IMR-90 (cell line): ENCODE measurements around the gene LRP6. TPM values are rescaled to one million over a fixed set of nuclear protein-coding genes. Genes with fewer than 3 reads are reported as not detected.

Experiments
- ATAC-seq: fragments of 200-7000 bp; cut with Tn5 transposase; 2 replicates; pipeline ENCODE4 v1.9.1; 2020; ENCODE audit warnings: low read depth, mild to moderate bottlenecking, moderate library complexity
- BruUV-seq: library from RNA; stranded (reverse); fragments of 400-500 nt; replicated peaks from 2 replicates; lab custom pipeline; 2021; lab: Mats Ljungman, UMichigan
- CTCF ChIA-PET: fragments of 300-600 bp; formaldehyde crosslinking; extraction: SDS; loops from one replicate; lab custom pipeline; 2021; ENCODE audit warnings: antibody characterized with exemption; lab: Yijun Ruan, JAX
- POLR2A ChIA-PET: fragments of 300-600 bp; sonication (Branson Sonifier 250); formaldehyde crosslinking; loops from one replicate; lab custom pipeline; 2022; ENCODE audit warnings: antibody characterized with exemption; ENCODE audit not compliant: unreplicated experiment; lab: Charles Lee
- DNase-seq: peaks from one replicate; pipeline ENCODE4 v3.0.0; 2013
- H2AFZ ChIP-seq: replicated peaks from 2 replicates; pipeline ENCODE3; 2013; ENCODE audit warnings: low read length, mild to moderate bottlenecking; ENCODE audit not compliant: poor library complexity
- H2AK5ac ChIP-seq: 2 replicates; pipeline ENCODE4 v1.6.1; 2013; ENCODE audit warnings: low read depth, low read length, inconsistent platforms
- H2AK9ac ChIP-seq: replicated peaks from 2 replicates; pipeline ENCODE3; 2013; ENCODE audit warnings: mild to moderate bottlenecking, low read depth, low read length, moderate library complexity; ENCODE audit not compliant: poor library complexity
- H2BK120ac ChIP-seq: 2 replicates; pipeline ENCODE4 v1.6.1; 2013; ENCODE audit warnings: low read depth, low read length, inconsistent platforms
- H2BK15ac ChIP-seq: 3 replicates; pipeline ENCODE4 v1.6.1; 2013; ENCODE audit warnings: low read depth, low read length, inconsistent platforms
- H2BK20ac ChIP-seq: 2 replicates; pipeline ENCODE4 v1.6.1; 2013; ENCODE audit warnings: low read depth, mild to moderate bottlenecking, inconsistent platforms, low read length, moderate library complexity
- H2BK5ac ChIP-seq: 2 replicates; pipeline ENCODE4 v1.6.1; 2013; ENCODE audit warnings: mild to moderate bottlenecking, low read depth, low read length, inconsistent platforms; ENCODE audit not compliant: poor library complexity, severe bottlenecking
- H3K14ac ChIP-seq: replicated peaks from 2 replicates; pipeline ENCODE4 v1.6.1; 2013; ENCODE audit warnings: low read depth, low read length, inconsistent platforms
- H3K18ac ChIP-seq: 2 replicates; pipeline ENCODE4 v1.6.1; 2013; ENCODE audit warnings: low read depth, low read length, control low read depth
- H3K23ac ChIP-seq: 2 replicates; pipeline ENCODE4 v1.6.1; 2013; ENCODE audit warnings: low read depth, low read length, inconsistent platforms
- H3K27ac ChIP-seq: 2 replicates; pipeline ENCODE4 v1.5.1; 2013; ENCODE audit warnings: mild to moderate bottlenecking, control low read depth, low read length; ENCODE audit not compliant: insufficient read depth
- H3K27me3 ChIP-seq: 2 replicates; pipeline ENCODE4 v1.6.1; 2013; ENCODE audit warnings: low read length; ENCODE audit not compliant: control insufficient read depth, insufficient read depth
- H3K36me3 ChIP-seq: 2 replicates; pipeline ENCODE4 v1.6.1; 2013; ENCODE audit warnings: low read length, mixed read lengths; ENCODE audit not compliant: control insufficient read depth, insufficient read depth
- H3K4ac ChIP-seq: 2 replicates; pipeline ENCODE4 v1.6.1; 2013; ENCODE audit warnings: low read depth, low read length, inconsistent platforms
- H3K4me1 ChIP-seq: 2 replicates; pipeline ENCODE4 v1.6.1; 2013; ENCODE audit warnings: low read length, mixed read lengths; ENCODE audit not compliant: control insufficient read depth, insufficient read depth
- H3K4me2 ChIP-seq: 2 replicates; pipeline ENCODE4 v1.6.1; 2013; ENCODE audit warnings: low read depth, mild to moderate bottlenecking, control low read depth, low read length, moderate library complexity
- H3K4me3 ChIP-seq: 2 replicates; pipeline ENCODE4 v1.5.1; 2013; ENCODE audit warnings: low read depth, mild to moderate bottlenecking, control low read depth, low read length, moderate library complexity; ENCODE audit not compliant: insufficient read depth
- H3K56ac ChIP-seq: 2 replicates; pipeline ENCODE4 v1.6.1; 2013; ENCODE audit warnings: low read length, inconsistent platforms; ENCODE audit not compliant: insufficient read depth; ENCODE audit errors: extremely low read depth
- H3K79me1 ChIP-seq, 2 experiments: 2 replicates each; pipeline ENCODE4 v1.6.1; 2013; ENCODE audit warnings: low read length in 2 of 2, inconsistent platforms in 1 of 2, low read depth in 1 of 2
- H3K9ac ChIP-seq: 2 replicates; pipeline ENCODE4 v1.6.1; 2013; ENCODE audit warnings: low read depth, low read length, control low read depth
- H3K9me1 ChIP-seq: 2 replicates; pipeline ENCODE4 v1.6.1; 2013; ENCODE audit warnings: low read length, inconsistent platforms; ENCODE audit not compliant: insufficient read depth
- H3K9me3 ChIP-seq: 2 replicates; pipeline ENCODE4 v1.6.1; 2013; ENCODE audit warnings: low read length; ENCODE audit not compliant: control insufficient read depth, insufficient read depth
- H4K20me1 ChIP-seq: 2 replicates; pipeline ENCODE4 v1.6.1; 2013; ENCODE audit warnings: low read length, inconsistent platforms; ENCODE audit not compliant: insufficient read depth
- H4K5ac ChIP-seq: 2 replicates; pipeline ENCODE4 v1.6.1; 2013; ENCODE audit warnings: mild to moderate bottlenecking, low read depth, low read length, control low read depth
- H4K8ac ChIP-seq, 2 experiments: 2 replicates each; pipeline ENCODE4 v1.6.1; 2013; ENCODE audit warnings: low read depth in 2 of 2, low read length in 2 of 2, control low read depth in 1 of 2, inconsistent platforms in 1 of 2
- H4K91ac ChIP-seq: 2 replicates; pipeline ENCODE4 v1.6.1; 2013; ENCODE audit warnings: low read depth, low read length, inconsistent platforms; ENCODE audit not compliant: insufficient read depth
- BHLHE40 ChIP-seq: fragments of 150-350 bp; IDR thresholded peaks from 2 replicates; pipeline ENCODE4 v1.6.1; 2016; ENCODE audit warnings: mild to moderate bottlenecking, low read depth, low read length
- CEBPB ChIP-seq: IDR thresholded peaks from 2 replicates; pipeline ENCODE4 v1.6.1; 2012; ENCODE audit warnings: low read depth, low read length, improper control_type of control experiment
- CHD1 ChIP-seq: IDR thresholded peaks from 2 replicates; pipeline ENCODE4 v1.6.1; 2012; ENCODE audit warnings: low read depth, low read length, improper control_type of control experiment
- CTCF ChIP-seq: conservative IDR thresholded peaks from 2 replicates; pipeline ENCODE4 v1.5.1; 2012; ENCODE audit warnings: mild to moderate bottlenecking, low read depth, low read length, improper control_type of control experiment
- ELK1 ChIP-seq: fragments of 150-350 bp; IDR thresholded peaks from 2 replicates; pipeline ENCODE4 v1.6.1; 2016; ENCODE audit warnings: low read depth, mild to moderate bottlenecking, low read length, moderate library complexity, borderline replicate concordance
- FOS ChIP-seq: fragments of 150-350 bp; IDR thresholded peaks from 2 replicates; pipeline ENCODE4 v1.6.1; 2016; ENCODE audit warnings: low read depth, low read length
- MAFK ChIP-seq: IDR thresholded peaks from 2 replicates; pipeline ENCODE4 v1.6.1; 2012; ENCODE audit warnings: low read depth, low read length, improper control_type of control experiment
- MAZ ChIP-seq: IDR thresholded peaks from 2 replicates; pipeline ENCODE4 v1.6.1; 2012; ENCODE audit warnings: low read depth, mild to moderate bottlenecking, low read length, improper control_type of control experiment, moderate library complexity, borderline replicate concordance
- MXI1 ChIP-seq: IDR thresholded peaks from 2 replicates; pipeline ENCODE4 v1.6.1; 2012; ENCODE audit warnings: low read depth, mild to moderate bottlenecking, low read length, moderate library complexity, borderline replicate concordance
- POLR2A ChIP-seq: IDR thresholded peaks from 2 replicates; pipeline ENCODE4 v1.6.1; 2012; ENCODE audit warnings: mild to moderate bottlenecking, low read depth, low read length
- RAD21 ChIP-seq: IDR thresholded peaks from 2 replicates; pipeline ENCODE4 v1.6.1; 2012; ENCODE audit warnings: low read length, improper control_type of control experiment
- RCOR1 ChIP-seq: IDR thresholded peaks from 2 replicates; pipeline ENCODE4 v1.6.1; 2012; ENCODE audit warnings: mild to moderate bottlenecking, low read length, improper control_type of control experiment; ENCODE audit not compliant: insufficient replicate concordance
- RFX5 ChIP-seq: IDR thresholded peaks from 2 replicates; pipeline ENCODE4 v1.8.0; 2012; ENCODE audit warnings: low read depth, mild to moderate bottlenecking, low read length, moderate library complexity
- SMC3 ChIP-seq: fragments of 150-350 bp; IDR thresholded peaks from 2 replicates; pipeline ENCODE4 v1.6.1; 2016; ENCODE audit warnings: low read depth, mild to moderate bottlenecking, antibody characterized with exemption, low read length, moderate library complexity
- WGBS, 2 experiments: methylation state at CpG; one replicate each; pipeline versions ENCODE4 v1.1.5 to v1.1.7; 2013; ENCODE audit warnings: missing lambda C conversion rate in 2 of 2; ENCODE audit not compliant: insufficient read length in 1 of 2; ENCODE audit errors: extremely low coverage in 2 of 2; 5-methylcytosine and 5-hydroxymethylcytosine counted together
- dilution Hi-C: fragments of 300-500 bp; cut with HindIII; formaldehyde crosslinking; loops from one replicate; pipeline ENCODE4 v1.14.3; 2018; ENCODE audit warnings: low sequenced_read_pairs; ENCODE audit not compliant: unreplicated experiment
- in situ Hi-C: fragments of 300-500 bp; cut with MboI; formaldehyde crosslinking; loops from 3 replicates; pipeline ENCODE4 v1.14.3; 2019; ENCODE audit warnings: low sequenced_read_pairs, inconsistent platforms, mixed read lengths
- intact Hi-C: fragments of 100-400 bp; cut with micrococcal nuclease; formaldehyde crosslinking; loops from 2 replicates; pipeline ENCODE4 v1.10.0; 2022
- polyA plus RNA-seq, 3 experiments: library from polyadenylated mRNA; depleted of rRNA; stranded (reverse); fragments of >200 nt; gene quantifications; 2 replicates each; pipeline ENCODE4 v1.2.3, GENCODE V29; 2012; ENCODE audit warnings: low replicate concordance in 1 of 3
- total RNA-seq: library from RNA; depleted of rRNA; stranded (reverse); fragments of >200 nt; gene quantifications from 2 replicates; pipeline ENCODE4 v1.2.3, GENCODE V29; 2012
- TF ChIP-seq, protein P1 (sequence below): fragments of 150-350 bp; IDR thresholded peaks from 2 replicates; pipeline ENCODE4 v1.6.1; 2017; ENCODE audit warnings: mild to moderate bottlenecking, antibody characterized with exemption, low read length, low read depth

Gene LRP6
- total and polyA plus RNA-seq, 2 of the 4 experiments (the other 2 are of a cell fraction), result 14.2 to 32.1 TPM

DNA sequence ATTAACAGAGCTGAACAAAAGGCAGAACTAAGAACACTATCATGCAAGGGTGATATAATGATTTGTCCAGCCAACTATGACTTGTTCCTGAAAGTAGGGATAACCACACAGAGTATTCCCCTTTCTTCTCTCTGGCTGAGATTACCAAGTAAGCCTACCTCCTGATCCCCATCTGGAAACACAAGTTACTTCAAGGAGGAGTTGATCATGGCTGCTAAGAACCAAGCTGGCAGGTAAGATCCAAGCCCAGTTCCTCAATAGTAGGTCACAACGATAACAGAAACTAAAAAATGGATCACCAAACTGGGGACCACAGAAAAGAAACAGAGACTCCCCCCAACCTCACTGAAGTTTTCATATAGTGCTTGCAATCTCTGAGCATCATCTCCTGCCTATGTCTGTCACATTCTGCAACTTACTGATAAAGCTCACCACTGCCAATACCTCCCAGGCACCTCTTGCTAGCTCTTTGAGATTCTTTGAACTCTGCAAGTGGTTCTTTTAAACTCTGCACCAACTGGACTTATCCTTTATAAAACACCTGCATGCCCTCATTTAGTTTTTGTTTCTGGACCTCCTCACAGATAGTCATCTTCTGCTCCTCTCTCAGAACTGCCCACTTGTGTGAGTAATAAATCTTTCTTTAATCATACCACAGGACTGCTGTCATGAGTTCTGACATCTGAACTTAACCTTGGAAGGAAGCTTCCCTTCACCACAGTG lies 76.6 kb downstream of the LRP6 start:
- H4K5ac ChIP-seq, result no peak overlapping the region
- H3K23ac ChIP-seq, result no peak overlapping the region
- intact Hi-C loops (no loop called here), dilution Hi-C loops (no loop called here), in situ Hi-C loops (no loop called here)
- H3K18ac ChIP-seq, result no peak overlapping the region
- H3K14ac ChIP-seq, result no peak overlapping the region; the same call in 1 of the 2 replicates
- no TSS peak for BruUV-seq
- H3K4me1 ChIP-seq, result 0 out of 2 replicates have a peak, but pooled peaks cover 4% of the 10 kb centered on the region
- H3K27ac ChIP-seq, result no peak overlapping the region
- no peaks in the 10 kb centered on the region for H3K9me3 ChIP-seq
- no peak overlapping the region for H2BK5ac ChIP-seq
- CTCF ChIA-PET, result interaction anchor here (1.1 kb wide), 1 partner anchor 9 kb away, joined by 3 read pairs; no protein-coding TSS in a partner anchor
- H3K56ac ChIP-seq, result no peak overlapping the region
- no peak overlapping the region for H2BK15ac ChIP-seq
- no peaks in the 10 kb centered on the region for H3K27me3 ChIP-seq
- no peak for DNase-seq
- no peak overlapping the region for H3K4me3 ChIP-seq
- H2AFZ ChIP-seq, result no peak overlapping the region
- peaks cover 14% of the 10 kb centered on the region; the same call in 1 of the 2 replicates for H4K20me1 ChIP-seq
- H3K9me1 ChIP-seq, result no peaks in the 10 kb centered on the region
- no peak overlapping the region for H2AK9ac ChIP-seq
- H3K36me3 ChIP-seq, result peaks cover 3% of the 10 kb centered on the region; the same call in 1 of the 2 replicates
- H4K91ac ChIP-seq, result no peak overlapping the region
- POLR2A ChIA-PET, result no interaction called here
- ATAC-seq, result no peak
- H3K79me1 ChIP-seq, result peaks cover 26 to 31% of the 10 kb centered on the region in 2 experiments
- no peak overlapping the region for H2BK20ac ChIP-seq
- no peak overlapping the region for H3K4ac ChIP-seq
- no peak overlapping the region for H3K9ac ChIP-seq
- H2BK120ac ChIP-seq, result no peak overlapping the region
- no peak overlapping the region for H3K4me2 ChIP-seq
- no peak overlapping the region for H2AK5ac ChIP-seq
- no peak overlapping the region for H4K8ac ChIP-seq
- WGBS, 2 experiments, result no CpG with 5 or more reads among the region's 1 CpG
- no peak for TF ChIP-seq CHD1
- TF ChIP-seq POLR2A, result no peak
- TF ChIP-seq CEBPB, result no peak
- no peak for TF ChIP-seq MAFK
- no peak for TF ChIP-seq MXI1
- no peak for TF ChIP-seq FOS
- TF ChIP-seq, protein P1, sequence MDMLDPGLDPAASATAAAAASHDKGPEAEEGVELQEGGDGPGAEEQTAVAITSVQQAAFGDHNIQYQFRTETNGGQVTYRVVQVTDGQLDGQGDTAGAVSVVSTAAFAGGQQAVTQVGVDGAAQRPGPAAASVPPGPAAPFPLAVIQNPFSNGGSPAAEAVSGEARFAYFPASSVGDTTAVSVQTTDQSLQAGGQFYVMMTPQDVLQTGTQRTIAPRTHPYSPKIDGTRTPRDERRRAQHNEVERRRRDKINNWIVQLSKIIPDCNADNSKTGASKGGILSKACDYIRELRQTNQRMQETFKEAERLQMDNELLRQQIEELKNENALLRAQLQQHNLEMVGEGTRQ, result no peak
- no peak for TF ChIP-seq BHLHE40
- TF ChIP-seq RCOR1, result no peak
- TF ChIP-seq MAZ, result no peak
- no peak for TF ChIP-seq RAD21
- no peak for TF ChIP-seq SMC3
- TF ChIP-seq RFX5, result no peak
- no peak for TF ChIP-seq CTCF
- no peak for TF ChIP-seq ELK1
